Panc1 (cell line): ENCODE data around the gene FBXW12. TPM values are rescaled to one million over a fixed set of nuclear protein-coding genes. Genes with fewer than 3 reads are reported as not detected.

ENCODE experiments used
- ATAC-seq: fragments of 200-7000 bp; cut with Tn5 transposase; 2 replicates; pipeline ENCODE4 v1.9.1; 2020; ENCODE audit warnings: mild to moderate bottlenecking, moderate library complexity
- BruUV-seq: library from RNA; stranded (reverse); fragments of 400-500 nt; replicated peaks from 2 replicates; lab custom pipeline; 2021; lab: Mats Ljungman, UMichigan
- CTCF ChIA-PET: fragments of 300-600 bp; sonication (Branson Sonifier 250); formaldehyde crosslinking; loops from one replicate; lab custom pipeline; 2022; ENCODE audit warnings: antibody characterized with exemption; lab: Charles Lee
- POLR2A ChIA-PET: fragments of 300-600 bp; sonication (Branson Sonifier 250); formaldehyde crosslinking; loops from one replicate; lab custom pipeline; 2022; ENCODE audit warnings: antibody characterized with exemption; lab: Charles Lee
- DNase-seq: peaks from one replicate; pipeline ENCODE4 v3.0.0-alpha.2; 2010; ENCODE audit warnings: low read depth, low spot score
- H3K27ac ChIP-seq: 2 replicates; pipeline ENCODE4 v1.5.1; 2011; ENCODE audit warnings: mild to moderate bottlenecking, low read length, inconsistent platforms
- H3K27me3 ChIP-seq: fragments of 200-500 bp; sonication (Bioruptor generic); 2 replicates; pipeline ENCODE4 v1.6.0; 2014; ENCODE audit warnings: low read length, inconsistent platforms; ENCODE audit not compliant: control insufficient read depth, insufficient read depth
- H3K36me3 ChIP-seq: fragments of 200-500 bp; sonication (Bioruptor generic); 2 replicates; pipeline ENCODE4 v1.5.1; 2014; ENCODE audit warnings: inconsistent platforms, mild to moderate bottlenecking, low read length, moderate library complexity; ENCODE audit not compliant: control insufficient read depth, insufficient read depth
- H3K4me1 ChIP-seq: 2 replicates; pipeline ENCODE4 v1.5.1; 2011; ENCODE audit warnings: inconsistent platforms, mild to moderate bottlenecking, low read length, moderate library complexity; ENCODE audit not compliant: control insufficient read depth, insufficient read depth
- H3K4me3 ChIP-seq, 2 experiments: 2 replicates each; pipeline ENCODE4 v1.5.1; 2011 to 2012; ENCODE audit warnings: low read depth in 2 of 2, low read length in 2 of 2, mild to moderate bottlenecking in 2 of 2, inconsistent platforms in 1 of 2, moderate library complexity in 1 of 2
- H3K9me3 ChIP-seq: fragments of 200-500 bp; sonication (Bioruptor generic); 2 replicates; pipeline ENCODE4 v1.5.1; 2014; ENCODE audit warnings: low read depth, mild to moderate bottlenecking, inconsistent platforms, low read length, moderate library complexity; ENCODE audit not compliant: control insufficient read depth, insufficient read depth
- CTCF ChIP-seq: fragments of 450-650 bp; IDR thresholded peaks from 2 replicates; pipeline ENCODE4 v1.5.1; 2017; ENCODE audit warnings: mild to moderate bottlenecking
- POLR2AphosphoS5 ChIP-seq: IDR thresholded peaks from 2 replicates; pipeline ENCODE4 v1.6.1; 2012; ENCODE audit warnings: mild to moderate bottlenecking, low read depth, low read length, moderate library complexity
- REST ChIP-seq, 2 experiments: IDR thresholded peaks; 2 replicates each; pipeline ENCODE4 v1.6.1; 2011 to 2012; ENCODE audit warnings: low read depth in 2 of 2, control low read depth in 1 of 2, low read length in 1 of 2, mild to moderate bottlenecking in 1 of 2, moderate library complexity in 1 of 2; ENCODE audit not compliant: insufficient read depth in 1 of 2
- SIN3A ChIP-seq: IDR thresholded peaks from 2 replicates; pipeline ENCODE4 v1.6.1; 2012; ENCODE audit warnings: low read depth, mild to moderate bottlenecking, low read length, moderate library complexity, borderline replicate concordance; ENCODE audit not compliant: insufficient read depth
- TCF7L2 ChIP-seq: IDR thresholded peaks from 2 replicates; pipeline ENCODE4 v1.6.1; 2011; ENCODE audit warnings: mild to moderate bottlenecking, low read depth, low read length, inconsistent platforms
- in situ Hi-C: cut with HindIII; loops from 2 replicates; pipeline ENCODE4 v1.10.0; 2016; ENCODE audit warnings: low sequenced_read_pairs, low pct_unique_long_range_greater_than_20kb
- intact Hi-C: fragments of 100-400 bp; cut with micrococcal nuclease; formaldehyde crosslinking; loops from one replicate; pipeline ENCODE4 v1.10.0; 2022; ENCODE audit not compliant: unreplicated experiment
- total RNA-seq: library from RNA; stranded (reverse); gene quantifications from one replicate; pipeline ENCODE4 v1.2.1, GENCODE V29; 2021; ENCODE audit not compliant: unreplicated experiment

Gene FBXW12
- total RNA-seq, 1 experiment from 2014 or later: not detected

GRCh38 chr3:48430708-48431101 lies 58.7 kb downstream of the FBXW12 start:
- no peaks in the 10 kb centered on the region for H3K36me3 ChIP-seq
- in situ Hi-C loops (no loop called here), intact Hi-C loops (loop anchor here (5.0 kb wide), 1 partner anchor 148 kb away; no protein-coding TSS in a partner anchor)
- ATAC-seq (no peak), DNase-seq (no peak)
- no peaks in the 10 kb centered on the region for H3K9me3 ChIP-seq
- no peak overlapping the region for H3K4me3 ChIP-seq
- ChIA-PET CTCF (interaction anchor here (0.5 kb wide), 1 partner anchor 690 kb away, joined by 5 read pairs; no protein-coding TSS in a partner anchor), POLR2A (no interaction called here)
- H3K27me3 ChIP-seq: no peaks in the 10 kb centered on the region
- TF ChIP-seq CTCF (no peak), TCF7L2 (no peak), POLR2AphosphoS5 (no peak), SIN3A (no peak), REST (IDR thresholded peaks at IDR 0.05; ENCODE audit: insufficient read depth in 1 of 2, low read depth in 2 of 2, low read length in 1 of 2) (no peak)
- no peak overlapping the region for H3K27ac ChIP-seq
- peaks cover 4% of the 10 kb centered on the region; the same call in 1 of the 2 replicates for H3K4me1 ChIP-seq
- no TSS peak for BruUV-seq

- ATAC-seq (no peak), DNase-seq (no peak)
- no TSS peak for BruUV-seq
- Histone ChIP-seq H3K36me3 (no peaks in the 10 kb centered on the region), H3K4me1 (peaks cover 4% of the 10 kb centered on the region; the same call in 1 of the 2 replicates), H3K27me3 (no peaks in the 10 kb centered on the region), H3K27ac (no peak overlapping the region), H3K4me3 (no peak overlapping the region), H3K9me3 (no peaks in the 10 kb centered on the region)
- POLR2A ChIA-PET: no interaction called here
- TF ChIP-seq REST (IDR thresholded peaks at IDR 0.05; ENCODE audit: insufficient read depth in 1 of 2, low read depth in 2 of 2, low read length in 1 of 2): no peak
- no peak for TF ChIP-seq SIN3A
- no peak for TF ChIP-seq TCF7L2
- TF ChIP-seq CTCF: no peak
- no peak for TF ChIP-seq POLR2AphosphoS5
- intact Hi-C loops (loop anchor here (5.0 kb wide), 1 partner anchor 149 kb away; no protein-coding TSS in a partner anchor), in situ Hi-C loops (no loop called here)
- CTCF ChIA-PET: interaction anchor here (0.5 kb wide), 1 partner anchor 690 kb away, joined by 5 read pairs; no protein-coding TSS in a partner anchor
Measured at GRCh38 chr3:48431224-48432029, 59.4 kb downstream of the FBXW12 start.
